Urinary bladder (tissue), 4 donors: ENCODE data around the gene LONP2. TPM values are rescaled to one million over a fixed set of nuclear protein-coding genes. Genes with fewer than 3 reads are reported as not detected.

ENCODE experiments used
- DNase-seq: peaks from one replicate; pipeline ENCODE4 v3.0.0-alpha.2; 2015; ENCODE audit errors: extremely low spot score
- H3K27ac ChIP-seq: one replicate; pipeline ENCODE4 v1.5.1; 2013; ENCODE audit warnings: low read depth, mild to moderate bottlenecking, moderate library complexity
- H3K36me3 ChIP-seq: one replicate; pipeline ENCODE4 v1.6.1; 2013; ENCODE audit warnings: mild to moderate bottlenecking, moderate library complexity; ENCODE audit not compliant: insufficient read depth
- H3K4me1 ChIP-seq: one replicate; pipeline ENCODE4 v1.6.1; 2013; ENCODE audit warnings: mild to moderate bottlenecking, moderate library complexity; ENCODE audit not compliant: insufficient read depth
- H3K4me3 ChIP-seq: one replicate; pipeline ENCODE4 v1.5.1; 2013; ENCODE audit warnings: low read depth, low read length
- WGBS: extraction: QIAGEN DNeasy Blood & Tissue Kit; methylation state at CpG from one replicate; pipeline ENCODE4 v1.1.7; 2013; 5-methylcytosine and 5-hydroxymethylcytosine counted together
- polyA plus RNA-seq: library from polyadenylated mRNA; stranded (reverse); fragments of 200-250 nt; gene quantifications from one replicate; pipeline ENCODE4 v1.2.3, GENCODE V29; 2013
- total RNA-seq: library from RNA; depleted of rRNA; stranded (reverse); fragments of >200 nt; gene quantifications from one replicate; pipeline ENCODE4 v1.2.3, GENCODE V29; 2014
- donor health status: healthy with polysubstance abuse.
- donor health status: healthy.

The LONP2 gene
- total and polyA plus RNA-seq, 2 donors = 30.1 to 78.8 TPM

- Histone ChIP-seq H3K36me3 (no peaks in the 10 kb centered on the region), H3K4me1 (no peaks in the 10 kb centered on the region), H3K27ac (no peak overlapping the region), H3K4me3 (no peak overlapping the region)
- WGBS = 80% methylated on average over 2 of the region's 2 CpGs
- DNase-seq = no peak
Observed at GRCh38 chr16:48321317-48322036, 77.4 kb downstream of the LONP2 start.

GRCh38 chr16:48323783-48324775 is 80.0 kb downstream of the LONP2 start:
- DNase-seq = no peak
- no peaks in the 10 kb centered on the region for H3K36me3 ChIP-seq
- no peak overlapping the region for H3K27ac ChIP-seq
- H3K4me1 ChIP-seq = no peaks in the 10 kb centered on the region
- H3K4me3 ChIP-seq = no peak overlapping the region
- WGBS = 76% methylated on average over 7 of the region's 7 CpGs

GRCh38 chr16:48326915-48327314 is 82.8 kb downstream of the LONP2 start:
- WGBS = 82% methylated on average over 4 of the region's 4 CpGs
- DNase-seq = no peak
- H3K4me3 ChIP-seq = no peak overlapping the region
- no peak overlapping the region for H3K27ac ChIP-seq
- H3K4me1 ChIP-seq = no peaks in the 10 kb centered on the region
- H3K36me3 ChIP-seq = no peaks in the 10 kb centered on the region

GRCh38 chr16:48329138-48329537 is 85.0 kb downstream of the LONP2 start:
- 87% methylated on average over 4 of the region's 4 CpGs for WGBS
- no peak overlapping the region for H3K27ac ChIP-seq
- H3K4me3 ChIP-seq = no peak overlapping the region

GRCh38 chr16:48330189-48330840 is 86.2 kb downstream of the LONP2 start:
- 96% methylated on average over 2 of the region's 2 CpGs for WGBS
- Histone ChIP-seq H3K4me3 (no peak overlapping the region), H3K4me1 (no peaks in the 10 kb centered on the region), H3K36me3 (no peaks in the 10 kb centered on the region), H3K27ac (no peak overlapping the region)
- DNase-seq = no peak

More at GRCh38 chr16:48329138-48329537, 85.0 kb downstream of the LONP2 start:
- H3K4me1 ChIP-seq = no peaks in the 10 kb centered on the region
- no peak for DNase-seq
- no peaks in the 10 kb centered on the region for H3K36me3 ChIP-seq

GRCh38 chr16:48330841-48331192 is 86.7 kb downstream of the LONP2 start:
- Histone ChIP-seq H3K27ac (no peak overlapping the region), H3K36me3 (no peaks in the 10 kb centered on the region), H3K4me1 (no peaks in the 10 kb centered on the region), H3K4me3 (no peak overlapping the region)
- no peak for DNase-seq
- WGBS = 50% methylated on average over 3 of the region's 3 CpGs

GRCh38 chr16:48332978-48333377 is 88.9 kb downstream of the LONP2 start:
- Histone ChIP-seq H3K36me3 (no peaks in the 10 kb centered on the region), H3K4me1 (no peaks in the 10 kb centered on the region), H3K4me3 (no peak overlapping the region), H3K27ac (no peak overlapping the region)
- DNase-seq = no peak
- WGBS = 94% methylated on average over 5 of the region's 5 CpGs

GRCh38 chr16:48334325-48334724 is 90.2 kb downstream of the LONP2 start:
- 94% methylated on average over 9 of the region's 9 CpGs for WGBS
- DNase-seq = no peak
- no peaks in the 10 kb centered on the region for H3K4me1 ChIP-seq
- no peaks in the 10 kb centered on the region for H3K36me3 ChIP-seq
- H3K27ac ChIP-seq = no peak overlapping the region
- H3K4me3 ChIP-seq = no peak overlapping the region

GRCh38 chr16:48335961-48336360 is 91.9 kb downstream of the LONP2 start:
- Histone ChIP-seq H3K4me3 (no peak overlapping the region), H3K36me3 (peaks cover 2% of the 10 kb centered on the region), H3K27ac (no peak overlapping the region), H3K4me1 (no peaks in the 10 kb centered on the region)
- 52% methylated on average over 3 of the region's 3 CpGs for WGBS
- no peak for DNase-seq

GRCh38 chr16:48340054-48340453 is 96.0 kb downstream of the LONP2 start:
- Histone ChIP-seq H3K27ac (no peak overlapping the region), H3K36me3 (peaks cover 2% of the 10 kb centered on the region), H3K4me1 (no peaks in the 10 kb centered on the region), H3K4me3 (no peak overlapping the region)
- no peak for DNase-seq
- 86% methylated on average over 1 of the region's 1 CpG for WGBS

- no peaks in the 10 kb centered on the region for H3K4me1 ChIP-seq
- no peak for DNase-seq
- WGBS = 91% methylated on average over 2 of the region's 2 CpGs
- H3K27ac ChIP-seq = no peak overlapping the region
- H3K4me3 ChIP-seq = no peak overlapping the region
- peaks cover 2% of the 10 kb centered on the region for H3K36me3 ChIP-seq
Observed at GRCh38 chr16:48342591-48342990, 98.5 kb downstream of the LONP2 start.

GRCh38 chr16:48347191-48347865 is 103.2 kb downstream of the LONP2 start:
- WGBS = 93% methylated on average over 20 of the region's 20 CpGs
- H3K4me3 ChIP-seq = no peak overlapping the region
- H3K36me3 ChIP-seq = peaks cover 4% of the 10 kb centered on the region
- no peak for DNase-seq
- H3K4me1 ChIP-seq = no peaks in the 10 kb centered on the region
- H3K27ac ChIP-seq = no peak overlapping the region

- H3K4me1 ChIP-seq = no peaks in the 10 kb centered on the region
- 88% methylated on average over 4 of the region's 4 CpGs for WGBS
- H3K4me3 ChIP-seq = no peak overlapping the region
- no peak for DNase-seq
- peaks cover 4% of the 10 kb centered on the region for H3K36me3 ChIP-seq
- no peak overlapping the region for H3K27ac ChIP-seq
Observed at GRCh38 chr16:48347980-48348379, 103.9 kb downstream of the LONP2 start.
